ENCODE results near the gene CFAP20.

- TF ChIP-seq POLR2A (IDR thresholded peaks at IDR 0.05) (no peak), CTCF (IDR thresholded peaks at IDR 0.05) (no peak)
Observed at GRCh38 chr16:58099956-58100300, 29.3 kb downstream of the CFAP20 start.
